Ammon's horn (tissue), 1 donor: ENCODE results near the gene MEMO1.

Source experiments
- DNase-seq: peaks from one replicate; pipeline ENCODE4 v3.0.0-alpha.2; 2016; ENCODE audit warnings: low spot score

MEMO1 gene

GRCh38 chr2:31823558-31823957 lies 187.2 kb downstream of the MEMO1 start:
- no peak for DNase-seq

- no peak for DNase-seq
These were observed 188.2 kb downstream of the MEMO1 start for GRCh38 chr2:31822587-31822986.
